ENCODE data around the gene PUS7L. TPM values are rescaled to one million over a fixed set of nuclear protein-coding genes. Genes with fewer than 3 reads are reported as not detected.
"Not testable (repeated sequence)": the region's sequence is repeated elsewhere in the genome, so short reads cannot be mapped to it uniquely, and the experiment has no call there.

Gene PUS7L
- total RNA-seq, 2 experiments from 2014 or later = 16.7 to 18.7 TPM

GRCh38 chr12:43728117-43728516, 30.5 kb downstream of the PUS7L start:
- no peak overlapping the region for H3K27ac Mint-ChIP-seq
- no peak overlapping the region for H3K4me3 Mint-ChIP-seq
- DNase-seq = no peak
- H3K4me1 Mint-ChIP-seq (ENCODE audit: low read depth) = peaks cover 15% of the 10 kb centered on the region
- no peak for ATAC-seq
- H3K36me3 Mint-ChIP-seq (ENCODE audit: low read depth) = peaks cover 24% of the 10 kb centered on the region
- ChIA-PET CTCF (no interaction called here), POLR2A (no interaction called here)
- no peaks in the 10 kb centered on the region for H3K27me3 Mint-ChIP-seq
- intact Hi-C loops (cut with micrococcal nuclease) = no loop called here
- no peaks in the 10 kb centered on the region for H3K9me3 Mint-ChIP-seq
- TF ChIP-seq CTCF (IDR thresholded peaks at IDR 0.05) = peak; percentile 56

GRCh38 chr12:43723134-43723533, 35.5 kb downstream of the PUS7L start:
- TF ChIP-seq CTCF (IDR thresholded peaks at IDR 0.05) = no peak
- ATAC-seq (no peak), DNase-seq (no peak)
- no peaks in the 10 kb centered on the region for H3K9me3 Mint-ChIP-seq
- H3K4me1 Mint-ChIP-seq (ENCODE audit: low read depth) = no peaks in the 10 kb centered on the region
- H3K27me3 Mint-ChIP-seq = no peaks in the 10 kb centered on the region
- intact Hi-C loops (cut with micrococcal nuclease) = no loop called here
- ChIA-PET POLR2A (no interaction called here), CTCF (no interaction called here)
- H3K4me3 Mint-ChIP-seq = no peak overlapping the region
- peaks cover 10% of the 10 kb centered on the region for H3K36me3 Mint-ChIP-seq (ENCODE audit: low read depth)
- no peak overlapping the region for H3K27ac Mint-ChIP-seq

GRCh38 chr12:43722621-43723020, 36.0 kb downstream of the PUS7L start:
- no peak for TF ChIP-seq CTCF (IDR thresholded peaks at IDR 0.05)

GRCh38 chr12:43711348-43711747, 47.2 kb downstream of the PUS7L start:
- ChIA-PET POLR2A (no interaction called here), CTCF (no interaction called here)
- Mint-ChIP-seq H3K9me3 (no peaks in the 10 kb centered on the region), H3K4me3 (no peak overlapping the region), H3K27me3 (peaks cover 13% of the 10 kb centered on the region), H3K36me3 (ENCODE audit: low read depth) (no peaks in the 10 kb centered on the region), H3K27ac (no peak overlapping the region), H3K4me1 (ENCODE audit: low read depth) (no peaks in the 10 kb centered on the region)
- intact Hi-C loops (cut with micrococcal nuclease) = no loop called here
- DNase-seq (no peak), ATAC-seq (no peak)
- TF ChIP-seq CTCF (IDR thresholded peaks at IDR 0.05) = no peak

More at GRCh38 chr12:43722621-43723020, 36.0 kb downstream of the PUS7L start:
- ChIA-PET POLR2A (no interaction called here), CTCF (no interaction called here)
- Mint-ChIP-seq H3K36me3 (ENCODE audit: low read depth) (peaks cover 10% of the 10 kb centered on the region), H3K27ac (no peak overlapping the region), H3K4me3 (no peak overlapping the region), H3K4me1 (ENCODE audit: low read depth) (no peaks in the 10 kb centered on the region), H3K27me3 (no peaks in the 10 kb centered on the region), H3K9me3 (no peaks in the 10 kb centered on the region)
- intact Hi-C loops (cut with micrococcal nuclease) = no loop called here
- DNase-seq = no peak
- ATAC-seq = no peak

GRCh38 chr12:43703772-43704171, 54.8 kb downstream of the PUS7L start:
- H3K4me1 Mint-ChIP-seq (ENCODE audit: low read depth); ATAC-seq; DNase-seq; intact Hi-C loops (cut with micrococcal nuclease); H3K27me3 Mint-ChIP-seq; H3K36me3 Mint-ChIP-seq (ENCODE audit: low read depth); CTCF ChIA-PET; POLR2A ChIA-PET; H3K9me3 Mint-ChIP-seq; H3K4me3 Mint-ChIP-seq; H3K27ac Mint-ChIP-seq: not testable (repeated sequence)

GRCh38 chr12:43701194-43701593, 57.4 kb downstream of the PUS7L start:
- DNase-seq; H3K36me3 Mint-ChIP-seq (ENCODE audit: low read depth); POLR2A ChIA-PET; CTCF ChIA-PET; H3K9me3 Mint-ChIP-seq; H3K4me1 Mint-ChIP-seq (ENCODE audit: low read depth); H3K27ac Mint-ChIP-seq; H3K4me3 Mint-ChIP-seq; ATAC-seq; intact Hi-C loops (cut with micrococcal nuclease); H3K27me3 Mint-ChIP-seq: not testable (repeated sequence)
